DMS79 (cell line): ENCODE data around the gene C14orf180.

Source experiments
- DNase-seq: peaks from one replicate; lab custom pipeline; 2025; lab: John Stamatoyannopoulos, UW

Gene C14orf180

GRCh38 chr14:104561632-104562495 is 17.7 kb upstream of the C14orf180 start:
- no peak for DNase-seq

DNA sequence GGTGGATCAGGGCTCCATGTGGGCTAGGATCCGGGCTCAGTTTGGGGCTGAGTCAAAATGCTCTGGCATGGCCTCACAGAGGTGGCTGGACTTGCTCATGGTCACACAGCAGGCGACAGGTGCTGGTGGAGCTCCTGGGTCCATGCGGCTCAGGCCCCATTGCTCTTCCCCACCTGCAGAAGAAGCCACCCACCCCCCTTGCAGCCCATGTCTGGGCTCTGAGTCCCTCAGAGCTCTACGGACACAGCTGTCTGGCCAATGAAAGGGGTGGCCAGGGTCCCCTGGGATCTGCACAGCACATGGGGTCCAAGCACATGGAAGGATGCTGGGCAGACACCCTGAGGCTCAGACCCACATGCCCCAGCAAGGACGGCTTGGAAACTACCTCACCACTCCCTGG is 17.0 kb upstream of the C14orf180 start:
- no peak for DNase-seq

GRCh38 chr14:104563191-104563741 is 16.3 kb upstream of the C14orf180 start:
- DNase-seq, result peak; percentile 88

- peak; percentile 84 for DNase-seq
Observed at GRCh38 chr14:104563742-104564615, 15.6 kb upstream of the C14orf180 start.

GRCh38 chr14:104564744-104565679 is 14.6 kb upstream of the C14orf180 start:
- DNase-seq, result no peak

DNA sequence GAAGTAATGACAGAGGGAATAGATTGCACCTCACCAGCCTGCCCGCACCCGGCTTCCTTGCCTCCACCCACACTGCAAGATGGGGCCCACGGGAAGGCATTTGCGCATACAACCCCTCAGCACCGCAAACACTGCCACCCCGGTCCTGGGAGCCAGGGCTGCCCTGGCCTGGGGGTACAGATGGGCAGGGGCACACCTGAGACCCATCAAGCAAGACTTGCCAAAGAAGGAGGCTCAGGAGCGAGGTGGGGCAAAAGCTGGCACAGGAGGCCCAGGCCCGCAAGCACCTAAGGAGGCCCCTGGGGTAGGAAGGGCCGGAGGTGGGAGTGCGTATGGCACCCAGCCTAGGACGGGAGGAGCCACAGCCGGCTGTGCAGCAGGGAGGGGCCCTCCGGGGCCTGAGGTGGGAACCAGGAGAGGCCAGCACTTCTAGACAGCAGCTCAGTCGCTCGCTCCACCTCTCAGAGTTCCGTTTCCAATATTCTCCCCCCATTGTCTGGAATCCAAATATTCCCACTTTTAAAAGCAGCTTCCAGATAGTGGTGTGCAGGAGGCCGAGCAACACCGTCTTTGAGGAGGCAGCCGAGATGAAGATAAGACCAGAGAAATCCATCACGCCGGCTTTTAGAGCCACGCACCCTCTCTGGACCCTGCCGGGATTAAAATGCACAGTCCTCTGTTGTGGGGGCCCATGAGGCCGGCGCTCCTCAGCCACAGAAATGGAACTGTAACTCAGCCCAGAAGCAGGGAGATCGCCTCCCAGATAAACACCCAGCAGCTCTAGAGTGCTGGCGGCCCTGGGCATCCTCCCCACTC is 12.2 kb upstream of the C14orf180 start:
- DNase-seq, result no peak

- DNase-seq, result no peak
Observed at GRCh38 chr14:104567957-104568225, 11.7 kb upstream of the C14orf180 start.

DNA sequence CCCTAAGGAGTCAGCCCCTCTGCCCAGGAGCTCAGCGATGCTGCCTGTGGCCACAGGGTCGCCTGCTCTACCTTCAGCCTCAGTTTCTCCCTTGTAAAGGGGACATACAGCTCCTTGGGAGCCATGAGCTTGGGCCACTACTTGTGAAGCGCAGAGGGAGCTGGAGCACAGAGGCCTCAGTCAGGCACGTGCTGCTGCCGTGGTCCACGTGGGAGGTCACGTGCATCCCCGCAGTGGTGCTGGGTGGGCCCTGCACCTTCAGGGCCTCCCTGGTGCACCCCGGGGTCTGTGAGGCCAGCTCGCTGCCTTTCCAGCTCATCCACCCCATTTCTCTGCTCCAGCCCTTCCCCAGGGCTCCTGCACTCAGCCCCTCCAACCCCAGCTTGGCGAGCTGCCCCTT is 10.9 kb upstream of the C14orf180 start:
- no peak for DNase-seq

- no peak for DNase-seq
Observed at GRCh38 chr14:104569435-104569834, 10.1 kb upstream of the C14orf180 start.

GRCh38 chr14:104571246-104571645 is 8.3 kb upstream of the C14orf180 start:
- no peak for DNase-seq

DNA sequence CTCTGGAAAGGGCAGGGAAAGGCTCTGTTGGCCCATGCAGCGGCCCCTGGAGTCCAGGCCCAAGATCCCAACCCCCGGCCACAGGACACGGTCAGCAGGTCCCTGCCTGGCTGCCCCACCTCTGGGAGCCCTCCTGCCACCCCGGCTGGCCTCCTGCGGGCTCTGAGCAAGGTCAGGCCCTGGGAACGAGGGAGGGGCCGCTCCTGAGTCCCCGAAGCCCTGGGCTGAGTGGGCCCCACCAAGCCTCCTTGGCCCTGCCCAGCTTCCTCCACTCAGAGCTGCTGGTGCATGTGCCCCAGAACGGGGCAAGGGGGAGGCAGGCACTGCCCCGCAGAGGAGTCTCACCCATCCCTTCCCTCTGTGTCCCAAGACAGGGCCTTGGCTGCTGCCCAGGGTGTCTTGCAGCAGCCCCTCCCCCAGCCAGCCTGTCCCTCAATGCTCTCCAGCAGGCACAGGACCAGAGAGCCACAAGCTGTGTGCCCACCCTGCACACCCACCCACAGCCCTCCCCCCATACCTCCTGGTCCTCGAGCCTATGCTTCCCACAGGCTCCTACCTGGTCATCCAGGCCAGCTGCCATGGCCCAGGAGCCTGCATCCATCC is 7.4 kb upstream of the C14orf180 start:
- no peak for DNase-seq

DNA sequence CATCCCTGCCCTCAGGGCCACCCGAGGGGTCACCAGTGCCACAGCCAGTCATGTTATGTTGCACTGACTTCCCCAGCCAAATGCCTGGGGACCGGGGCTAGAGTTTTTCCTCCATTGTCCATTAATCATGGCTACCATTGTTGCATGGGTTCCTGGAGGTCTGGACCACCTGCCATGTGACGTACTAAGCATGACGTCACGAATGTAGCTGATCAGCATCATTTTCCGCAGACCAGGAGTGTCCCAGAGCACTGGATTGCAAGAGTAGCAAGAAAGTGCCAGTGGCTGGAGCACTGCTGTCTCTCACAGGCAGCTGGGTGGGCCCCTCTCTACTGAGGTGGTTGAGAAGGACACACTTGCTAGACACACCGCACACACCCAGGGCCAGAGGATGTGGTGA is 6.9 kb upstream of the C14orf180 start:
- DNase-seq, result no peak

DNA sequence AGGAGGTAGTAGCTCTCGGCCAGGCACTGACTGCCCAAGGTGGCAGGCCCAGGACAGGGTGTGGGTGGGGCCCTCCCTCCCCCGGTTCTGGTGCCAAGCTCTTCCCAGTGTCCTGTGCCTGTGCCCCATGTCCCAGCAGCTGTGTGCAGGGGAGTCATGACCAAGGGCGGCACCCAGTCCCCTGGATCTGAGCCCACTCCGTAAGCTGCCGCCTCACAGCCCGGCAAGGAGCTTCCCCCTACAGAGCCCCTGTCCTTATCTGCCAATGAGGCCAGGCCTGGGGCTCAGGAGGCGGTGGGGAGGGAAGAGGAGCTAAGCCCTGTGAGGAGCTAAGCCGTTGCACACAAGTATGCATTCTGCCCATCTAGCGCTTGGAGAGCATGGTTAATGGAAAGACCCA is 5.6 kb upstream of the C14orf180 start:
- no peak for DNase-seq

DNA sequence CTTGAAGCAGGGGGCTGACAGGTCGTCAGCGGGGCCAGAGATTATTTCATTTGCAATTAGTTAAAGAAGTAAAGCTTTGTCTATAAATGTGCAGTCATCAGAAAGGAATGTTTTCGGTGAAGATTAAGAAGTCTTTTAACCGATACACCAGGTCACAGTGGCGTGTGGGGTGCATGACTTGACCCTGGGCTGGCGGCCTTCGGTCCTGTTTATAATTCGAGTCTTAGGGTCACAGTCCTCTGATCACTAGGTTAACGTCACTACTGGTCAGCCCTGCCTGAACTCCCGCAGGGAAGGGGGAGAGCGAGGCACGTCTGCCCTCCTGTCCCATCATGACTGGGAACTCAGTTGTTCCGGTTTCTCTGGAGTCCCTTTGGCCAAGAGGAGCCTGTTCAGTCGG is 5.0 kb upstream of the C14orf180 start:
- no peak for DNase-seq

GRCh38 chr14:104574978-104575583 is 4.5 kb upstream of the C14orf180 start:
- no peak for DNase-seq

- DNase-seq, result no peak
Observed at GRCh38 chr14:104576232-104576969, 3.2 kb upstream of the C14orf180 start.

DNA sequence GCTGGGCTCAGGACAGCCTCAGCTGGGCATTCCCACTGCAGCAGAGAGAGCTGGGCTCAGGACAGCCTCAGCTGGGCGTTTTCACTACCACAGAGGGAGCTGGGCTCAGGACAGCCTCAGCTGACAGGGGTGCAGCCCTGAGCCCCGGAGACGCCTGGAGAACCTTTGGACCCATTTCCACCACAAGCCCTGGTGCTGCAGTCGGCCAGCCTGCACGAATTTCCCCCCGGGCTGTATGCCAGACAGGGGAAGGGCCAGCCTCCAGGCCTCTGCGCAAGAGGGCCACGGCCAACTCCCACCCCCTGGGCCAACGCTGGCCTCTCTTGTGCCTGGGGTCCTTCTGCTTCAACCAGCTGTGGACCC is 2.6 kb upstream of the C14orf180 start:
- no peak for DNase-seq

DNA sequence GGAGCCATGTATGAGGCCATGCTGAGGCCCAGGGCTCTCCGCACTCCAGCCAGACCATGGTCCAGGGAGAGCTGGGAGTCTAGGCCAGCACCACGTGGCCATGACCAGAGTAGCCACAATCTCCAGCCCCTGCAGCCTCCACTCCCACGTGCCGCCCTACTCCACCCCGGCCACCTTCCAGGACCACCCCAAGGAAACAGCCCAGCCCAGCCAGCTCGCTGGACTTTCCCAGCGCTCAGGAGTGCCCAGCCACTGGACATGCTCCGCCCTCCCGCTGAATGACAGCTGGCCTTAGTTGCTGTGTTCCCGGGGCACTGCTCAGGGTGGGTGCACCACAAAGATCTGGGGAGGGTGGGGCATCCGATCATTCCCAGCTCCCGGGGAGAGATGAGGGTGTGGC is 2.1 kb upstream of the C14orf180 start:
- DNase-seq, result no peak

DNA sequence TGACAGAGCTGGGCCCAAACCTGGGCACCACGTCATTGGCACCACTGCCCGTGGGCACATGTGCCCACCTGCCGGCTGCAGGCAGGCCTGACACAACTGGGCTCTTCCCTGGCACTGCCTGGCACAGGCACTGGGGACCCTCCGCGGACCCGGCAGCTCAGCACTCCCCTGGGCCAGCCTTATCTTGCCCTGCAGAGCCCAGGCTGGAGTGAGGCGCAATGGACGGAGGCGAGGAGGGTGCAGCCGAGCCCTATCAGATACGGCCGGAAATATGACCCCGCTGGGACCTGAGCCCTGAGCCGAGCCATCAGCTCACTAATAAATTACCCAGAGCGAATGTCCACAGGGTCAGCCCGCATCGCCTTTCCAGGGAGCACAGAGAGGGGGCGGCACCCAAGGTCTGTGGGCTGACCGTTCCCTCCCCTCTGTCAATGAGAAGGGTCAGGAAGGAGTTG is 1.7 kb upstream of the C14orf180 start:
- no peak for DNase-seq
